ENCODE results near the gene BPIFB6.
A peak's percentile ranks its signal among the peaks of the same experiment; 100 is the strongest.

Gene BPIFB6

GRCh38 chr20:33016581-33017109, 14.8 kb upstream of the BPIFB6 start:
- DNase-seq: no peak

GRCh38 chr20:33017542-33017941, 13.9 kb upstream of the BPIFB6 start:
- no peak for DNase-seq

- no peak for DNase-seq
These were observed 13.1 kb upstream of the BPIFB6 start for GRCh38 chr20:33018169-33018931.

DNA sequence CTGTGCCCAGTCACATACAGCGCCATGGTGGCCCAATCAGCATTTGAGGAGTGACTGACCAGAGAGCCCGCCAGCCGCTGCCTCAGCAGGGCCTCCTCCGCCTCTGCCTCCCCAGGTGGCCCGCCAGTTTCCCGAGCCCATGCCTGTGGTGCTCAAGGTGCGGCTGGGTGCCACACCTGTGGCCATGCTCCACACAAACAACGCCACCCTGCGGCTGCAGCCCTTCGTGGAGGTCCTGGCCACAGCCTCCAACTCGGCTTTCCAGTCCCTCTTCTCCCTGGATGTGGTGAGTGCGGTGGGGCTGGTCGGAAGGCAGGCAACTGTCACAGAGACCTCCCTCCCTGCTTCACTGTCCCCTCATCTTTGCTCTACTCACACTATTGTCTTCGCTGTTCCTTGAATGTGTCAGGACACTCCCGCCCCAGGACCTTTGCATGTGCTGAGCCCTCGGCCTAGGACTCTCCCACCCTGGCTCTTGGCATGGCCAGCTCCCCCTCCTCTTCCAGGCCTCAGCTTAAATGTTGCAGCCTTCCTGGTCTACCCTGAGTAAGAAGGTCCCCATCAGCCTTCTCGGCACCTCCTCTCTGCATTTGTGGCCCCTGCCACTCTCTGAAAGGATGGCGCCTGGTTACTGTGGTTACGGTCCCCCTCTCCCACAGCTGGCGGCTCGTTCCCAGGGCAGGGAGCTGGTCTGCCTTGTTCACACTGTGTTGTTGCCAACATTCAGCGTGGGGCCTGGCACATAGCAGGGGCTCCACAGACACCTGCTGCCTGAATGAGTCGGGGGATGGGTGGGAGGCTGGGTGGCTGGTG, 11.8 kb upstream of the BPIFB6 start:
- DNase-seq: peak; percentile 18

DNA sequence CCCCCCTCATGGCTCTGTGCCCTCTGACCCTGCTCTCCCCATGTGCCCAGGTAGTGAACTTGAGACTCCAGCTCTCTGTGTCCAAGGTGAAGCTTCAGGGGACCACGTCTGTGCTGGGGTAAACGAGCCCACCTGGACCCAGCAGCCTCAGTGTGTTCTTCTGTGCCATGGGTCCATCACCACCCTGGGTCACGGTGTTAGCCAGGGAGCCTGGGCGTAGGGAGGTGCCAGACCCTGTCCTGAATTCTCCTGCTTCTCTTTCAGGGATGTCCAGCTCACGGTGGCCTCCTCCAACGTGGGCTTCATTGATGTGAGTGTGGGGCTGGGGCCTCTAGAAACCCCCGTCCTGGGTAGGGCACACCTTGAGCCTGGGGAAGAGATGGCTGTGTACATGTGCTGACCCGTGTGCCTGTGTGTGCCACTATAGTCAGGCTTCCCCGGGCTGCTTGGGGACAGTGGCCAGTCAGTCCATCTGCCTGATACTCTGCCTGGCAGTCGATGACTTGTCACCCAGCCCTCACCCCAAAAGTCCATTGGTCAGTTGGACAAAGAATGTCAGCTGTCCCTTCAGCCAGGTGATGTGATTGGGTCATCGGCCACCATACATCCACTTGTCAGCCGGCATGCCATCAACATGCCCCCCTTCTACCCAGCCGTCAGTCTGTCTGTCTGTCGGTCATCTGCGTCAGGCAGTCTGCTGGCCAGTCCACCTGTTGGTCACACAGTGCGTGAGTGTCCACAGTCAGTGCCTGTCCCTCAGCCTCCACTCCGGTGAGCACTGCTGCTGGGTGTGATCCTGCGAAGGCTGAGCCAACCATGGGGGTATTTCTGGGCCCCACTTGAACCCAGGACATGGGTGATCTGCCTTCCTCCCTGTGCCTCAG, 10.9 kb upstream of the BPIFB6 start:
- no peak for DNase-seq

DNA sequence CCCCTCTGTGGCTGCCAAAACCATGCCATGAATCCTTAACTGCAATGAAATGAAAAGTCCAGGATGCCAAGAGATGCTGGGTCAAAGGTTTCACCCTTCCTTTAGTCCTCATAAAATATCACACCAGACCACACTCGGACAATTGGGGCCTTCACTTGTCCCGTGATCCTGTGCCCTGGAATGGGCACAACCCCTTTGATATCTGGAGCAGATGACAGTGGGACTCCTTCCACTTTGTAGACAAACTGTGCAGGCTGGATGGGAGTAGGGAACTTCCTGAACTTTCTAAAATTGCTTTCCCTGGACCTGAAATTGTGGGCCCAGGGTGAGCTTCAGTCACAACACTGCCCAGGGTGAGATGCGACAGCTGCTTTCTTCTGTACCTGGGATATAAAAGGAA, 9.6 kb upstream of the BPIFB6 start:
- DNase-seq: no peak

GRCh38 chr20:33022289-33022688, 9.2 kb upstream of the BPIFB6 start:
- DNase-seq: no peak

GRCh38 chr20:33022694-33023438, 8.6 kb upstream of the BPIFB6 start:
- no peak for DNase-seq

DNA sequence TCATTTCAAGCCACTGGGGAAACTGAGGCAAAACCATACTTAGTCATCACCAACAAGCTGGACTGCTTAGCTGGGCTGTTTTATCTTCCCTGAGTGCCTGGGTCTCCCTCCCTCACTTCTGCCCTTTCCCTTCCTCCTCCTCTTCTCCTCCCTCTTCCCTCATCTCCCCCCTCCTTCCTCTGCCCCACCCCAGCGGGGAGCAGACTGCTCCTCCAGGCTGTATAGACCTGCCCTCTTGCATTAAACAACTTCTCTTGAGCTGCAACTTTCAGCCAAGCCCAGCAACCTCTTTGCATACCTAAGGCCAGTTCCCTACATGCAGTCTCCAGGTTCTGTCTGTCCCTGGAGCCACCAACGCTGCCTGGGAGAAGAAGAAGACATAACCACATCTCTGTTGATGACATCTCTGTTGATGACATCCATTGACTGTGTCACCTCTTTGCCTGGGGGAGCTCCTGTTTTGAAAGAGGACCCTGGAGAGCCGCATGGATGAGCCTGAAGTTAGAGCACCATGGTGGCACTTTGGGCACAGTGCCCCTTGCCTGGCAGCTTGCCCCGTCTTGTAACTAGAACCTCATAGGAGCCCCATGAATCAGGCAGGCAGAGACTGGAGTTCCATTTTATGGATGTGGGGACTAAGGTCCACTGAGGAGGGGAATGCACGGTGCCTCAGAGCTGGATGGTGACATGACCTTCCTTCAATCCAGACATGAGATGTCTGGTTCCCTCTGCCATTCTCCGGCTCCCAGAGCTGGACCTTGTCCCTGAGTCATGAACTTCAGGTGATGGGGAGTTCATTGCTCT, 7.8 kb upstream of the BPIFB6 start:
- no peak for DNase-seq

DNA sequence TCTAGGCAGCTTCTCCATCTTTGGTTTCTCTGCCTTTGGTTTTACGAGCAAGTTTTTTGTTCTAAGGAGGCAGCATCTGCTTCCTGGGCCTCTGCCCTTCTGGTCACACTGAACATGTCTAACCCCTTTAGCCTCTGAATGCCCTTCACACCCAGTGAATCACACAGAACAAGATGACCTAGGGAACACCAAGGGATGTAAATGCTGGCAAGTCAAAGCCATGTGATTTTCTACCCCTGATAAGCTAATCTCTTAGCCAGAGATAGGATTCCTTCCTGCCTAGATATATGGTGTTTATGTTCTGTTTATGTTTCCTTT, 7.2 kb upstream of the BPIFB6 start:
- DNase-seq: no peak

- DNase-seq: no peak
These were observed 6.7 kb upstream of the BPIFB6 start for GRCh38 chr20:33024609-33025317.

DNA sequence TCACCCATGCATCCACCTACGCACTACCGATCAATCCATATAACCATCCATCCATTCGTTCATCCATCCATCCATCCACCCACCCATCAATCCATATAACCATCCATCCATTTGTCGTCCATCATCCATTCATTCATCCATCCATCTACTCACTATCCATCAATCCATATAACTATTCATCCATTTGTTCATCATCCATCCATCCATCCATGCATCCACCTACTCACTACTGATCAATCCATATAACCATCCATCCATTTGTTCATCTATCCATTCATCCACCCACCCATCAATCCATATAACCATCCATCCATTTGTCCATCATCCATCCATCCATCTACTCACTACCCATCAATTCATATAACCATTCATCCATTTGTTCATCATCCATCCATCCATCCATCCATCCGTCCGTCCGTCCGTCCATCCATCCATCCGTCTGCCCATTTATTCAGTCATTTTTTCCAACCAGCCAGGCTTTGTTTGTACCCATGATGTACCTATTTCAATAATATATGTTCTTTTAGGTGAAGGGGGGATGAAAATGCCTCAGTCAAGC, 6.1 kb upstream of the BPIFB6 start:
- no peak for DNase-seq

GRCh38 chr20:33026072-33026778, 5.2 kb upstream of the BPIFB6 start:
- DNase-seq: no peak

- DNase-seq: no peak
These were observed 4.4 kb upstream of the BPIFB6 start for GRCh38 chr20:33026779-33027759.

GRCh38 chr20:33027769-33028751, 3.4 kb upstream of the BPIFB6 start:
- no peak for DNase-seq

GRCh38 chr20:33028875-33029274, 2.6 kb upstream of the BPIFB6 start:
- DNase-seq: no peak

DNA sequence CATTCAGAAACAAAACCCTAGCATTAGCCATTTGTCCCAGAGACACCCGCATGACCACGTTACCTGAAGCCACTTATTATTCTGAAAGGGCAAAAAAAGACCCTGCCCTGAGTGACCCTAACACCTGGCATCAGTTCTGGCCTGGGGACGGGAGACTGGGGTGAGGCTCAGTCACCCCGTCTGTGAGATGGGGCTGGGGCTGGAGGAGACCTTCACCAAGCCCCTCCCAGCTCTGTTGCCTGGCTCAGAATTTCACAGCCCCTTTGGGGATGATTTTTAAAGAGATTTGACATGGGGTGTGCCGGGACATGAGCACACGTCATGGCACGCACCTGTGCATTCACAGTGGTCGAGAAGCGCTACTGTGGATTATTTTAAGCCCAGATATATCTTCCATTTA, 1.4 kb upstream of the BPIFB6 start:
- DNase-seq: no peak
